Activated CD4-positive, alpha-beta memory T cell treated with anti-CD3 and anti-CD28 coated beads, Interleukin-2, amount 10 ng/mL, durations not matched to agents 7 days and 5 days (primary cell): ENCODE measurements around the gene RELCH. TPM values are rescaled to one million over a fixed set of nuclear protein-coding genes. Genes with fewer than 3 reads are reported as not detected.

Experiments
- CTCF ChIA-PET: fragments of 350-600 bp; sonication (Branson Sonifier 250); formaldehyde crosslinking; loops from one replicate; lab custom pipeline; 2021; ENCODE audit warnings: antibody characterized with exemption, inconsistent platforms; lab: Charles Lee
- POLR2A ChIA-PET: fragments of 350-600 bp; sonication (Branson Sonifier 250); formaldehyde crosslinking; loops from one replicate; lab custom pipeline; 2021; ENCODE audit warnings: antibody characterized with exemption; lab: Charles Lee
- DNase-seq: peaks from one replicate; pipeline ENCODE4 v3.0.0-alpha.2; 2020
- H3K27ac Mint-ChIP-seq: one replicate; pipeline ENCODE4 v1.8.0; 2021; ENCODE audit warnings: mild to moderate bottlenecking, mixed read lengths
- H3K27me3 Mint-ChIP-seq: one replicate; pipeline ENCODE4 v1.8.0; 2021; ENCODE audit warnings: mixed read lengths
- H3K36me3 Mint-ChIP-seq: one replicate; pipeline ENCODE4 v1.8.0; 2021; ENCODE audit warnings: low read depth, mixed read lengths
- H3K4me1 Mint-ChIP-seq: one replicate; pipeline ENCODE4 v1.8.0; 2021; ENCODE audit warnings: mixed read lengths
- H3K4me3 Mint-ChIP-seq: one replicate; pipeline ENCODE4 v1.8.0; 2021; ENCODE audit warnings: mild to moderate bottlenecking, mixed read lengths
- H3K9me3 Mint-ChIP-seq: one replicate; pipeline ENCODE4 v1.8.0; 2021; ENCODE audit warnings: mixed read lengths
- total RNA-seq, 2 experiments: library from RNA; stranded (reverse); gene quantifications; one replicate each; pipeline ENCODE4 v1.2.3, GENCODE V29; 2021

Gene RELCH
- total RNA-seq, 2 experiments from 2014 or later = 34.8 to 38.6 TPM

GRCh38 chr18:62239475-62239874 lies 52.4 kb downstream of the RELCH start:
- Mint-ChIP-seq H3K27ac (no peak overlapping the region), H3K4me1 (peaks cover 13% of the 10 kb centered on the region), H3K9me3 (peaks cover 4% of the 10 kb centered on the region), H3K27me3 (no peaks in the 10 kb centered on the region), H3K4me3 (no peak overlapping the region), H3K36me3 (peaks cover 46% of the 10 kb centered on the region)
- ChIA-PET CTCF (interaction anchor here (0.7 to 2.7 kb wide), 2 partner anchors 10 to 107 kb away, joined by 3 to 9 read pairs; no protein-coding TSS in a partner anchor), POLR2A (no interaction called here)
- no peak for DNase-seq

GRCh38 chr18:62242955-62243354 lies 55.9 kb downstream of the RELCH start:
- Mint-ChIP-seq H3K9me3 (no peaks in the 10 kb centered on the region), H3K4me1 (peaks cover 5% of the 10 kb centered on the region), H3K4me3 (no peak overlapping the region), H3K27me3 (no peaks in the 10 kb centered on the region), H3K27ac (no peak overlapping the region), H3K36me3 (peaks cover 28% of the 10 kb centered on the region)
- ChIA-PET CTCF (no interaction called here), POLR2A (no interaction called here)
- no peak for DNase-seq

- no peak for DNase-seq
- ChIA-PET POLR2A (no interaction called here), CTCF (interaction anchor here (0.6 kb wide), 1 partner anchor 159 kb away, joined by 4 read pairs; no protein-coding TSS in a partner anchor)
- Mint-ChIP-seq H3K36me3 (peaks cover 12% of the 10 kb centered on the region), H3K4me3 (no peak overlapping the region), H3K9me3 (no peaks in the 10 kb centered on the region), H3K4me1 (no peaks in the 10 kb centered on the region), H3K27ac (no peak overlapping the region), H3K27me3 (no peaks in the 10 kb centered on the region)
Measured at GRCh38 chr18:62245177-62245576, 58.1 kb downstream of the RELCH start.

GRCh38 chr18:62245699-62246098 lies 58.6 kb downstream of the RELCH start:
- CTCF ChIA-PET = interaction anchor here (0.6 to 1.0 kb wide), 2 partner anchors 62 to 159 kb away, joined by 4 to 5 read pairs; no protein-coding TSS in a partner anchor

GRCh38 chr18:62248313-62248712 lies 61.3 kb downstream of the RELCH start:
- Mint-ChIP-seq H3K4me1 (no peaks in the 10 kb centered on the region), H3K9me3 (no peaks in the 10 kb centered on the region), H3K36me3 (peaks cover 12% of the 10 kb centered on the region), H3K4me3 (no peak overlapping the region), H3K27me3 (no peaks in the 10 kb centered on the region), H3K27ac (no peak overlapping the region)
- no peak for DNase-seq
- POLR2A ChIA-PET = interaction anchor here (3.0 kb wide), 1 partner anchor 61 kb away, joined by 17 read pairs; the partner anchor contains the start of genes PIGN and RELCH
- CTCF ChIA-PET = interaction anchor here (0.7 to 4.3 kb wide), 11 partner anchors 10 to 177 kb away, joined by 3 to 41 read pairs (median 4); partner anchors contain the start of genes PIGN and RELCH

More at GRCh38 chr18:62245699-62246098, 58.6 kb downstream of the RELCH start:
- H3K4me3 Mint-ChIP-seq = no peak overlapping the region
- no peak overlapping the region for H3K27ac Mint-ChIP-seq
- H3K4me1 Mint-ChIP-seq = no peaks in the 10 kb centered on the region
- DNase-seq = no peak
- H3K36me3 Mint-ChIP-seq = peaks cover 10% of the 10 kb centered on the region
- H3K9me3 Mint-ChIP-seq = no peaks in the 10 kb centered on the region
- no peaks in the 10 kb centered on the region for H3K27me3 Mint-ChIP-seq
- POLR2A ChIA-PET = no interaction called here

GRCh38 chr18:62249478-62250097 lies 62.5 kb downstream of the RELCH start:
- peak; percentile 74 for DNase-seq
- Mint-ChIP-seq H3K27ac (no peak overlapping the region), H3K4me3 (no peak overlapping the region), H3K36me3 (peaks cover 11% of the 10 kb centered on the region), H3K27me3 (no peaks in the 10 kb centered on the region), H3K9me3 (no peaks in the 10 kb centered on the region), H3K4me1 (no peaks in the 10 kb centered on the region)
- ChIA-PET CTCF (interaction anchor here (0.9 to 4.3 kb wide), 23 partner anchors 10 to 335 kb away, joined by 3 to 41 read pairs (median 5); partner anchors contain the start of genes PIGN, RELCH and TNFRSF11A), POLR2A (interaction anchor here (3.0 kb wide), 1 partner anchor 62 kb away, joined by 17 read pairs; the partner anchor contains the start of genes PIGN and RELCH)

- peaks cover 10% of the 10 kb centered on the region for H3K36me3 Mint-ChIP-seq
- H3K27me3 Mint-ChIP-seq = no peaks in the 10 kb centered on the region
- DNase-seq = no peak
- H3K27ac Mint-ChIP-seq = no peak overlapping the region
- CTCF ChIA-PET = interaction anchor here (1.0 to 4.3 kb wide), 13 partner anchors 9 to 334 kb away, joined by 3 to 41 read pairs (median 7); partner anchors contain the start of genes PIGN and RELCH
- POLR2A ChIA-PET = interaction anchor here (2.4 kb wide), 1 partner anchor 63 kb away, joined by 10 read pairs; the partner anchor contains the start of genes PIGN and RELCH
- H3K4me1 Mint-ChIP-seq = no peaks in the 10 kb centered on the region
- H3K4me3 Mint-ChIP-seq = no peak overlapping the region
- H3K9me3 Mint-ChIP-seq = no peaks in the 10 kb centered on the region
Measured at GRCh38 chr18:62250475-62250874, 63.4 kb downstream of the RELCH start.

- Mint-ChIP-seq H3K27me3 (no peaks in the 10 kb centered on the region), H3K4me3 (no peak overlapping the region), H3K4me1 (no peaks in the 10 kb centered on the region), H3K27ac (no peak overlapping the region), H3K36me3 (peaks cover 48% of the 10 kb centered on the region), H3K9me3 (no peaks in the 10 kb centered on the region)
- POLR2A ChIA-PET = interaction anchor here (0.8 to 1.2 kb wide), 2 partner anchors 71 to 264 kb away, joined by 3 read pairs; partner anchors contain the start of genes PIGN, RELCH and ZCCHC2
- CTCF ChIA-PET = interaction anchor here (6.6 kb wide), 1 partner anchor 9 kb away, joined by 39 read pairs; no protein-coding TSS in a partner anchor
- no peak for DNase-seq
Measured at GRCh38 chr18:62258093-62258492, 71.0 kb downstream of the RELCH start.

GRCh38 chr18:62258616-62259015 lies 71.6 kb downstream of the RELCH start:
- Mint-ChIP-seq H3K27me3 (no peaks in the 10 kb centered on the region), H3K9me3 (no peaks in the 10 kb centered on the region)
- CTCF ChIA-PET = interaction anchor here (6.6 kb wide), 1 partner anchor 9 kb away, joined by 39 read pairs; no protein-coding TSS in a partner anchor

GRCh38 chr18:62262061-62262460 lies 75.0 kb downstream of the RELCH start:
- peaks cover 3% of the 10 kb centered on the region for H3K4me1 Mint-ChIP-seq
- ChIA-PET POLR2A (interaction anchor here (1.7 kb wide), 1 partner anchor 159 kb away, joined by 3 read pairs; no protein-coding TSS in a partner anchor), CTCF (interaction anchor here (6.6 kb wide), 1 partner anchor 13 kb away, joined by 39 read pairs; no protein-coding TSS in a partner anchor)
- no peak overlapping the region for H3K27ac Mint-ChIP-seq
- DNase-seq = no peak
- H3K36me3 Mint-ChIP-seq = peaks cover 56% of the 10 kb centered on the region
- H3K27me3 Mint-ChIP-seq = no peaks in the 10 kb centered on the region
- H3K9me3 Mint-ChIP-seq = no peaks in the 10 kb centered on the region
- H3K4me3 Mint-ChIP-seq = no peak overlapping the region

More at GRCh38 chr18:62258616-62259015, 71.6 kb downstream of the RELCH start:
- Mint-ChIP-seq H3K27ac (no peak overlapping the region), H3K4me3 (no peak overlapping the region), H3K36me3 (peaks cover 48% of the 10 kb centered on the region), H3K4me1 (no peaks in the 10 kb centered on the region)
- POLR2A ChIA-PET = interaction anchor here (0.8 to 1.2 kb wide), 2 partner anchors 71 to 264 kb away, joined by 3 read pairs; partner anchors contain the start of genes PIGN, RELCH and ZCCHC2
- no peak for DNase-seq

- no peaks in the 10 kb centered on the region for H3K9me3 Mint-ChIP-seq
- H3K4me1 Mint-ChIP-seq = peaks cover 3% of the 10 kb centered on the region
- ChIA-PET CTCF (interaction anchor here (0.6 to 1.3 kb wide), 3 partner anchors 9 to 340 kb away, joined by 3 to 6 read pairs (median 3); no protein-coding TSS in a partner anchor), POLR2A (no interaction called here)
- no peaks in the 10 kb centered on the region for H3K27me3 Mint-ChIP-seq
- no peak for DNase-seq
- no peak overlapping the region for H3K27ac Mint-ChIP-seq
- no peak overlapping the region for H3K4me3 Mint-ChIP-seq
- peaks cover 38% of the 10 kb centered on the region for H3K36me3 Mint-ChIP-seq
Measured at GRCh38 chr18:62264984-62265383, 77.9 kb downstream of the RELCH start.

GRCh38 chr18:62277045-62277444 lies 90.0 kb downstream of the RELCH start:
- Mint-ChIP-seq H3K27ac (peak overlapping the region; percentile 9), H3K9me3 (no peaks in the 10 kb centered on the region), H3K4me3 (no peak overlapping the region), H3K36me3 (peaks cover 33% of the 10 kb centered on the region), H3K4me1 (peaks cover 20% of the 10 kb centered on the region), H3K27me3 (no peaks in the 10 kb centered on the region)
- POLR2A ChIA-PET = no interaction called here
- CTCF ChIA-PET = interaction anchor here (1.0 kb wide), 1 partner anchor 82 kb away, joined by 3 read pairs; no protein-coding TSS in a partner anchor
- no peak for DNase-seq
